Stomach (tissue), 9 donors: ENCODE measurements around the gene P2RY8. TPM values are rescaled to one million over a fixed set of nuclear protein-coding genes. Genes with fewer than 3 reads are reported as not detected.

Experiments used
- DNase-seq, 2 donors: peaks; one replicate each; pipeline versions ENCODE4 v3.0.0 to v3.0.0-alpha.2; 2013 to 2019
- H3K27ac ChIP-seq, 5 donors: fragments of 200-600 bp in 4 of 5; sonication (generic) in 4 of 5; one replicate each; pipeline ENCODE4 v1.5.1; 2013 to 2019; ENCODE audit warnings: mild to moderate bottlenecking in 1 of 5, moderate library complexity in 1 of 5
- H3K27me3 ChIP-seq, 3 donors: fragments of 200-600 bp; sonication (generic); one replicate each; pipeline ENCODE4 v1.5.1; 2017 to 2019; ENCODE audit warnings: mixed run types in 1 of 3
- H3K36me3 ChIP-seq, 4 donors: fragments of 200-600 bp; sonication (generic); 1 replicate in 3 of 4; 2 replicates in 1 of 4; pipeline ENCODE4 v1.5.1; 2016 to 2019
- H3K4me1 ChIP-seq, 4 donors: fragments of 200-600 bp; sonication (generic); one replicate each; pipeline ENCODE4 v1.5.1; 2016 to 2019
- H3K4me3 ChIP-seq, 4 donors: fragments of 200-600 bp; sonication (generic) in 3 of 4; one replicate each; pipeline ENCODE4 v1.5.1; 2016 to 2019; ENCODE audit warnings: mild to moderate bottlenecking in 1 of 4
- H3K9me3 ChIP-seq, 4 donors: fragments of 200-600 bp; sonication (generic); one replicate each; pipeline ENCODE4 v1.5.1; 2016 to 2019
- EP300 ChIP-seq: sonication (generic); formaldehyde crosslinking; IDR thresholded peaks from one replicate; pipeline ENCODE4 v1.6.1; 2017; ENCODE audit warnings: antibody characterized with exemption
- POLR2A ChIP-seq, 4 donors: fragments of 450-650 bp; IDR thresholded peaks; one replicate each; pipeline ENCODE4 v1.6.1; 2016; ENCODE audit warnings: antibody characterized with exemption in 4 of 4, control low read depth in 2 of 4, mild to moderate bottlenecking in 1 of 4, moderate library complexity in 1 of 4
- POLR2AphosphoS5 ChIP-seq, 3 donors: sonication (generic); formaldehyde crosslinking; IDR thresholded peaks; one replicate each; pipeline ENCODE4 v1.6.1; 2016; ENCODE audit warnings: antibody characterized with exemption in 3 of 3
- WGBS, 5 donors: extraction: QIAGEN DNeasy Blood & Tissue Kit in 3 of 5; methylation state at CpG; one replicate each; pipeline versions ENCODE4 v1.1.5 to v1.1.7; 2013 to 2018; 5-methylcytosine and 5-hydroxymethylcytosine counted together
- intact Hi-C: fragments of 100-400 bp; cut with DNase I; formaldehyde crosslinking; loops from one replicate; pipeline ENCODE4 v1.15.1; 2023; ENCODE audit warnings: low total_unique reads
- polyA plus RNA-seq, 3 donors: library from polyadenylated mRNA; stranded (reverse); fragments of 200-250 nt; gene quantifications; one replicate each; pipeline ENCODE4 v1.2.3, GENCODE V29; 2013
- total RNA-seq, 5 donors: library from RNA; depleted of rRNA; stranded (reverse); fragments of >200 nt; gene quantifications; one replicate each; pipeline versions ENCODE4 v1.1.0 to v1.2.3, GENCODE V29; 2014 to 2016
- TF ChIP-seq, protein P1 (sequence below), 7 experiments: fragments of 450-650 bp in 4 of 7; fragments of 200-600 bp in 3 of 7; sonication (generic) in 3 of 7; IDR thresholded peaks; one replicate each; pipeline ENCODE4 v1.5.1; 2016 to 2019; ENCODE audit warnings: antibody characterized with exemption in 7 of 7, control low read depth in 2 of 7, mild to moderate bottlenecking in 1 of 7
- donor health status: healthy with polysubstance abuse.
- donor health status: Bipolar disorder and iron deficiency.
- donor health status: healthy.

Gene P2RY8
- total and polyA plus RNA-seq, 8 donors = 0.31 to 3.3 (median 1.3) TPM; not detected in 2

DNA sequence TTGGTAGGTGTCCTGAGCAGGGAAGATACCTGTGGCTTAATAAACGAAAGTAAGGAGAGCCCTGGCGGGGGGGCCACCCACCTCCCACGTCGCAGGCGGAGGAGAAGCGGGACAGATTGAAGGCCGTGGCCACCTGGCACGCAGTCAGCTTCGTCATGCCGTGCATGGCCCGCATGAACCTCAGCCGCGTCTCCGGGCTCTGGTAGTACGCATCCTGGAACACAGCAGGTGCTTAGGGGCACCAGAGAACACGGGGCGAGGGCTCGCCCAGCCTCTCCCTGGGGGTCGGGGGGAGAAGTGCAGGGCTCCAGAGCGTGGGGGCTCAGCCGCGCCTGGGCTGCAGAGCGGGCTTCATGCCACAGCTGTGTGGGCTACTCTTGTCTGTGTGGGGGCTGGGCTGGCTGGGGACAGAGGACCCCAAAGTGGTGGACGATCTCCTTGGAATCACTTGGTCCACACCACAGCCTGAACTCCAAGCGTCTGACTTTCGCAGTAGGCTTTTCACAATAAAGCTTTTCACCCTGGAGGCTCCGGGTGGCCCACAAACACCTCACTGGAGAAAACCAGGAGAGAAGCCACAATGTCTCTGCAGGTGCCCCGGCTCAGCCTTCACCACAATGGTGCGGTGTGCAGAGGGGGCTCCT is 118.0 kb downstream of the P2RY8 start:
- 89 to 94% (median 92%) methylated on average over 19 to 29 of the region's 29 CpGs for WGBS, 5 donors
- Histone ChIP-seq H3K36me3 (peaks cover 20 to 86% (median 66%) of the 10 kb centered on the region in 4 donors), H3K27ac (no peak overlapping the region), H3K4me3 (no peak overlapping the region), H3K4me1 (peaks cover 0 to 3% (median 0%) of the 10 kb centered on the region in 4 donors), H3K27me3 (no peaks in the 10 kb centered on the region), H3K9me3 (peaks cover 14 to 32% (median 25%) of the 10 kb centered on the region in 4 donors)
- intact Hi-C loops = no loop called here
- no peak for DNase-seq
- TF ChIP-seq POLR2A (IDR thresholded peaks at IDR 0.05) = no peak
- TF ChIP-seq EP300 = no peak

DNA sequence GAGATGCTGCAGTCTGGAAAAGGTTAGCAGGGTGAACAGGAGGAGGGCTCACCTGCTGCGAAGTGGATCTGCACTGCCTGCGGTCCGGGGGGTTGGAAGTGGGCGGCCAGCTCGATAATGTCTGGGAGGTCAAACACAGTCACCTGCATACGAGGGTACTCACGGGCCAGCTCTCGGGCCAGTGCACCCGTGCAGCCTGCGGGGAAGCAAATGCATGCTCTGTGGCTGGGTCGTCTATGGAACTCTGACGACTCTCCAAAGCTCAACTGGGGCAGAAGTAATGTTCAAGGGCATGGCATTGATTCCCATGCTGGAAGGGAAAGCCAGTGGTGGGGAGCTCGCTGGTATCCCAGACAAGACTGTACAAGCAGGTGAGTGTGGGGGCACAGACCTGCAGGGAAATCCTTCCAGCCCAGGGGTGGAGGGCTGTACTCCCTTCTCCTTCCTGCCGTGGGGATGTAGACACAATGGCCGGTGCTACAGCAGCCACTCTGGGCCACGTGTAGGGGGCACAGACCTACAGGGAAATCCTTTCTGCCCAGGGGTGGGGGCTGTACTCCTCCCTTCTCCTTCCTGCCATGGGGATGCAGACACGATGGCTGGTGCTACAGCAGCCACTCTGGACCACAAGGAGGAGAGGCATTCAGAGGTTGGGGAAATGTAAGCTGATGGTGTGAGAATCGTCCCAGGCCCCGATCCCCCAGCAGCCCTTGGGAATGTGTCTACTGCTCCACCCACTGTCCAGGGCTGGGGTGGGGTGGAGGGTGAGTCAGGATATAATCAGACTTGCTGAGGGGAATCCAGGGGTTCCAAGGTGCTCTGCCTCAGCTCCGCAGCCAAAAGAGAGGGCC is 118.8 kb downstream of the P2RY8 start:
- 90 to 96% (median 93%) methylated on average over 7 to 20 of the region's 20 CpGs for WGBS, 5 donors
- Histone ChIP-seq H3K9me3 (peaks cover 14 to 29% (median 22%) of the 10 kb centered on the region in 4 donors), H3K36me3 (peaks cover 18 to 86% (median 71%) of the 10 kb centered on the region in 4 donors), H3K4me1 (peaks cover 0 to 3% (median 0%) of the 10 kb centered on the region in 4 donors), H3K27me3 (no peaks in the 10 kb centered on the region), H3K27ac (no peak overlapping the region), H3K4me3 (no peak overlapping the region)
- TF ChIP-seq POLR2A (IDR thresholded peaks at IDR 0.05) (no peak), POLR2AphosphoS5 (IDR thresholded peaks at IDR 0.05) (no peak), EP300 (no peak)
- TF ChIP-seq, protein P1, sequence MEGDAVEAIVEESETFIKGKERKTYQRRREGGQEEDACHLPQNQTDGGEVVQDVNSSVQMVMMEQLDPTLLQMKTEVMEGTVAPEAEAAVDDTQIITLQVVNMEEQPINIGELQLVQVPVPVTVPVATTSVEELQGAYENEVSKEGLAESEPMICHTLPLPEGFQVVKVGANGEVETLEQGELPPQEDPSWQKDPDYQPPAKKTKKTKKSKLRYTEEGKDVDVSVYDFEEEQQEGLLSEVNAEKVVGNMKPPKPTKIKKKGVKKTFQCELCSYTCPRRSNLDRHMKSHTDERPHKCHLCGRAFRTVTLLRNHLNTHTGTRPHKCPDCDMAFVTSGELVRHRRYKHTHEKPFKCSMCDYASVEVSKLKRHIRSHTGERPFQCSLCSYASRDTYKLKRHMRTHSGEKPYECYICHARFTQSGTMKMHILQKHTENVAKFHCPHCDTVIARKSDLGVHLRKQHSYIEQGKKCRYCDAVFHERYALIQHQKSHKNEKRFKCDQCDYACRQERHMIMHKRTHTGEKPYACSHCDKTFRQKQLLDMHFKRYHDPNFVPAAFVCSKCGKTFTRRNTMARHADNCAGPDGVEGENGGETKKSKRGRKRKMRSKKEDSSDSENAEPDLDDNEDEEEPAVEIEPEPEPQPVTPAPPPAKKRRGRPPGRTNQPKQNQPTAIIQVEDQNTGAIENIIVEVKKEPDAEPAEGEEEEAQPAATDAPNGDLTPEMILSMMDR (IDR thresholded peaks at IDR 0.05) = no peak
- DNase-seq = no peak
- intact Hi-C loops = no loop called here

DNA sequence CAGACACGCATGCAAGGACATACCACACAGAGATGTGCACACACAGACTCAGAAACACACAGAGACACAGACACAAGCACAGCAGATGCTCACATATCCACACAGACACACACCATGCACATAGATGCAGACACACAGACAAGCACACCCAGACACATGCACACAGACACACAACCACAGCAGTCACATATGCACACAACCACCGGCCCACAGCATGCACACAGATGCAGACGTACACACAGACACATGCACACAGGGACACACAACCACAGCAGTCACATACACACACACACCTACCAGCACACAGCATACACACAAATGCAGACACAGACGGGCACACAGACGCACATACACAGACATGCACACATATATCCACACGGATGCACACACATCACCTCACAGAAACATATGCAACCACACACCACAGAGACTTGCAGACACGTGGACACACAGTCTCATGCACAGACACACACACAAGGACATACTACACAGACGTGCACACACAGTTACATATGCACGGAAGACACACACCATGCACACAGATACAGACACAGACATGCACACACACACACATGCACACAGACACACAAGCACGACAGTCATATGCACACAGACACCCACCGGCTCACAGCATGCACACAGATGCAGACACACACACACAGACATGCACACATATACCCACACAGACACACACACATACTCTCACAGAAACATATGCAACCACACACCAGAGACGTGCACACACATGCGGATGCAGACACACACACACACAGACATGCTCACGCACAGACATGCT is 119.8 kb downstream of the P2RY8 start:
- H3K27ac ChIP-seq = no peak overlapping the region
- TF ChIP-seq POLR2A (IDR thresholded peaks at IDR 0.05) (no peak), EP300 (no peak), POLR2AphosphoS5 (IDR thresholded peaks at IDR 0.05) (no peak)
- TF ChIP-seq, protein P1 (IDR thresholded peaks at IDR 0.05) = no peak
- peaks cover 0 to 3% (median 0%) of the 10 kb centered on the region in 4 donors for H3K4me1 ChIP-seq
- H3K36me3 ChIP-seq = peaks cover 24 to 86% (median 72%) of the 10 kb centered on the region in 4 donors
- H3K4me3 ChIP-seq = no peak overlapping the region
- H3K9me3 ChIP-seq = peaks cover 6 to 19% (median 14%) of the 10 kb centered on the region in 4 donors
- no peaks in the 10 kb centered on the region for H3K27me3 ChIP-seq
- intact Hi-C loops = no loop called here
- DNase-seq = no peak
- WGBS, 5 donors = 71 to 90% (median 75%) methylated on average over 9 to 14 of the region's 14 CpGs

DNA sequence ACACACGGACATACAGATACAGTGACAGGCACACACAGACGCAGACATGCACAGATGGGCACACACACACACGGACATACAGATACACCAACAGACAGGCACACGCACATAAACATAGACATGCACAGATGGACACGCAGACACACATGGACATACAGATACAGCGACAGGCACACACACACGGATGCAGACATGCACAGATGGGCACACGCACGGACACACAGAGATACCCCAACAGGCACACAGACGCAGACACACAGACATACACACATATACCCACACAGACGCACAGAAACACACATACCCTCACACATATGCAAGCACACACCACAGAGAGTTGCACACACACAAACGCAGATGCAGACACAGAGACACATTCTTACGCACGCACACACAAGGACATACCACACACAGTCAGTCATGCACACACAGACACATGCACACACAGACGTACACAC is 120.6 kb downstream of the P2RY8 start:
- H3K36me3 ChIP-seq = peaks cover 28 to 86% (median 72%) of the 10 kb centered on the region in 4 donors
- 63 to 83% (median 69%) methylated on average over 15 of the region's 15 CpGs for WGBS, 5 donors
- peaks cover 0 to 3% (median 0%) of the 10 kb centered on the region in 4 donors for H3K4me1 ChIP-seq
- DNase-seq = no peak
- TF ChIP-seq EP300 (no peak), POLR2A (IDR thresholded peaks at IDR 0.05) (no peak), POLR2AphosphoS5 (IDR thresholded peaks at IDR 0.05) (no peak)
- TF ChIP-seq, protein P1 (IDR thresholded peaks at IDR 0.05) = no peak
- H3K27me3 ChIP-seq = no peaks in the 10 kb centered on the region
- H3K27ac ChIP-seq = no peak overlapping the region
- no peak overlapping the region for H3K4me3 ChIP-seq
- intact Hi-C loops = no loop called here
- H3K9me3 ChIP-seq = peaks cover 3 to 11% (median 6%) of the 10 kb centered on the region in 4 donors

Other genes with a start within 250 kb of the P2RY8 start
- 10 to 100 TPM in 1 of 5 donors, 1 to 10 TPM in 3, not detected in 1; 2.4 to 10.1 (median 3.2) TPM for gene IL3RA, start 200.4 kb downstream of the P2RY8 start, total RNA-seq
- 1 to 10 TPM; 4.5 to 6.4 (median 6.1) TPM for gene IL3RA, start 200.4 kb downstream of the P2RY8 start, polyA plus RNA-seq
- 100 to 1,000 TPM; 119 to 707 (median 391) TPM for gene SLC25A6, start 145.1 kb downstream of the P2RY8 start, total RNA-seq
- 100 to 1,000 TPM; 416 to 606 (median 518) TPM for gene SLC25A6, start 145.1 kb downstream of the P2RY8 start, polyA plus RNA-seq
- 10 to 100 TPM in 3 of 5 donors, 1 to 10 TPM in 2; 5.8 to 45.8 (median 14.0) TPM for gene ASMTL, start 84.3 kb downstream of the P2RY8 start, total RNA-seq
- gene ASMTL, start 84.3 kb downstream of the P2RY8 start, polyA plus RNA-seq = 10 to 100 TPM; 14.9 to 29.3 (median 24.4) TPM
- gene AKAP17A, start 54.4 kb upstream of the P2RY8 start, total RNA-seq = 100 to 1,000 TPM in 3 of 5 donors, 10 to 100 TPM in 2; 32.3 to 141 (median 109) TPM
- 10 to 100 TPM; 13.3 to 32.6 (median 15.8) TPM for gene AKAP17A, start 54.4 kb upstream of the P2RY8 start, polyA plus RNA-seq
- gene ASMT, start 77.9 kb upstream of the P2RY8 start, total RNA-seq = not detected
- under 1 TPM in 1 of 3 donors, not detected in 2; 0.43 TPM for gene ASMT, start 77.9 kb upstream of the P2RY8 start, polyA plus RNA-seq